Ishikawa (cell line): ENCODE measurements around the gene INTS13.
A peak's percentile ranks its signal among the peaks of the same experiment; 100 is the strongest.

Experiments
- CEBPB ChIP-seq: IDR thresholded peaks from 2 replicates; pipeline ENCODE4 v1.6.1; 2012
- CREB1 ChIP-seq: IDR thresholded peaks from 2 replicates; pipeline ENCODE4 v1.6.1; 2012; ENCODE audit warnings: low read depth
- EGR1 ChIP-seq: IDR thresholded peaks from 2 replicates; pipeline ENCODE4 v1.6.1; 2012
- EP300 ChIP-seq: IDR thresholded peaks from 2 replicates; pipeline ENCODE4 v1.6.1; 2012; ENCODE audit warnings: borderline replicate concordance
- FOXM1 ChIP-seq: IDR thresholded peaks from 2 replicates; pipeline ENCODE4 v1.6.1; 2012; ENCODE audit warnings: low read depth, borderline replicate concordance
- MAX ChIP-seq: IDR thresholded peaks from 2 replicates; pipeline ENCODE4 v1.6.1; 2012
- NFIC ChIP-seq: IDR thresholded peaks from 2 replicates; pipeline ENCODE4 v1.6.1; 2012
- RAD21 ChIP-seq: IDR thresholded peaks from 2 replicates; pipeline ENCODE4 v1.6.1; 2012; ENCODE audit warnings: low read depth
- REST ChIP-seq: IDR thresholded peaks from 2 replicates; pipeline ENCODE4 v1.6.1; 2012; ENCODE audit warnings: low read depth, mild to moderate bottlenecking
- TAF1 ChIP-seq: IDR thresholded peaks from 2 replicates; pipeline ENCODE4 v1.6.1; 2012; ENCODE audit warnings: low read depth, mild to moderate bottlenecking
- TCF12 ChIP-seq: IDR thresholded peaks from 2 replicates; pipeline ENCODE4 v1.6.1; 2012; ENCODE audit warnings: low read depth
- TEAD4 ChIP-seq: IDR thresholded peaks from 2 replicates; pipeline ENCODE4 v1.6.1; 2012
- USF1 ChIP-seq: IDR thresholded peaks from 2 replicates; pipeline ENCODE4 v1.6.1; 2012
- YY1 ChIP-seq: IDR thresholded peaks from 2 replicates; pipeline ENCODE4 v1.6.1; 2012; ENCODE audit warnings: low read depth
- ZBTB7A ChIP-seq: IDR thresholded peaks from 2 replicates; pipeline ENCODE4 v1.6.1; 2012; ENCODE audit warnings: low read depth

The INTS13 gene

GRCh38 chr12:26954027-26954426 is 16.2 kb upstream of the INTS13 start:
- TF ChIP-seq MAX: no peak
- TF ChIP-seq ZBTB7A: no peak
- no peak for TF ChIP-seq FOXM1
- no peak for TF ChIP-seq EP300
- TF ChIP-seq EGR1: no peak
- TF ChIP-seq YY1: no peak
- no peak for TF ChIP-seq NFIC
- no peak for TF ChIP-seq REST
- no peak for TF ChIP-seq CREB1
- no peak for TF ChIP-seq TAF1
- no peak for TF ChIP-seq CEBPB
- no peak for TF ChIP-seq TEAD4
- TF ChIP-seq RAD21: no peak
- no peak for TF ChIP-seq TCF12
- no peak for TF ChIP-seq USF1

- TF ChIP-seq USF1 (peak; percentile 33; the same call in 1 of the 2 replicates), NFIC (no peak), TCF12 (no peak)
Measured at GRCh38 chr12:26953447-26953846, 15.7 kb upstream of the INTS13 start.

- TF ChIP-seq ZBTB7A: no peak
- TF ChIP-seq CREB1: no peak
- no peak for TF ChIP-seq TAF1
- no peak for TF ChIP-seq FOXM1
- TF ChIP-seq RAD21: no peak
- TF ChIP-seq NFIC: no peak
- TF ChIP-seq EGR1: no peak
- no peak for TF ChIP-seq TCF12
- TF ChIP-seq TEAD4: no peak
- no peak for TF ChIP-seq REST
- no peak for TF ChIP-seq CEBPB
- no peak for TF ChIP-seq YY1
- TF ChIP-seq MAX: no peak
- no peak for TF ChIP-seq USF1
- no peak for TF ChIP-seq EP300
Measured at GRCh38 chr12:26948309-26948708, 10.5 kb upstream of the INTS13 start.

GRCh38 chr12:26941215-26941594 is 3.4 kb upstream of the INTS13 start:
- TF ChIP-seq TAF1 (no peak), TEAD4 (no peak), YY1 (no peak), NFIC (no peak), CREB1 (no peak), EP300 (no peak), CEBPB (no peak), USF1 (no peak), ZBTB7A (no peak), MAX (no peak), REST (no peak), FOXM1 (no peak), TCF12 (no peak), EGR1 (no peak)
